Spleen (tissue), 13 donors: Measurements from ENCODE around the gene NMNAT2. TPM values are rescaled to one million over a fixed set of nuclear protein-coding genes. Genes with fewer than 3 reads are reported as not detected.

Experiments
- DNase-seq: peaks from one replicate; pipeline ENCODE4 v3.0.0-alpha.2; 2020
- H3K27ac ChIP-seq, 8 donors: fragments of 200-600 bp; sonication (generic) in 7 of 8; 1 replicate in 4 of 8; 2 replicates in 4 of 8; pipeline versions ENCODE4 v1.5.0 to v1.8.0; 2016 to 2021; ENCODE audit warnings: inconsistent platforms in 4 of 8, mild to moderate bottlenecking in 4 of 8, moderate library complexity in 1 of 8
- H3K27me3 ChIP-seq, 7 donors: fragments of 200-600 bp; sonication (generic) in 6 of 7; replicated peaks in 1 of 7; 1 replicate in 4 of 7; 2 replicates in 3 of 7; pipeline versions ENCODE4 v1.5.0 to v1.8.0; 2016 to 2021; ENCODE audit warnings: inconsistent platforms in 3 of 7, mild to moderate bottlenecking in 1 of 7
- H3K36me3 ChIP-seq, 6 donors: fragments of 200-600 bp; sonication (generic) in 5 of 6; 1 replicate in 4 of 6; 2 replicates in 2 of 6; pipeline versions ENCODE4 v1.5.0 to v1.8.0; 2016 to 2021; ENCODE audit warnings: inconsistent platforms in 2 of 6
- H3K4me1 ChIP-seq, 6 donors: fragments of 200-600 bp; sonication (generic) in 5 of 6; 1 replicate in 3 of 6; 2 replicates in 3 of 6; pipeline versions ENCODE4 v1.5.0 to v1.8.0; 2016 to 2021; ENCODE audit warnings: inconsistent platforms in 3 of 6
- H3K4me3 ChIP-seq, 8 donors: fragments of 200-600 bp; sonication (generic) in 7 of 8; 1 replicate in 4 of 8; 2 replicates in 4 of 8; pipeline versions ENCODE4 v1.5.0 to v1.8.0; 2016 to 2021; ENCODE audit warnings: inconsistent platforms in 4 of 8, mild to moderate bottlenecking in 4 of 8, moderate library complexity in 2 of 8
- H3K9me3 ChIP-seq, 8 donors: fragments of 200-600 bp; sonication (generic) in 7 of 8; 1 replicate in 4 of 8; 2 replicates in 4 of 8; pipeline versions ENCODE4 v1.5.0 to v1.8.0; 2016 to 2021; ENCODE audit warnings: inconsistent platforms in 4 of 8
- POLR2A ChIP-seq, 3 donors: fragments of 450-650 bp; IDR thresholded peaks; one replicate each; pipeline ENCODE4 v1.5.1; 2017; ENCODE audit warnings: antibody characterized with exemption in 3 of 3, mild to moderate bottlenecking in 1 of 3
- POLR2AphosphoS5 ChIP-seq, 3 donors: sonication (generic); formaldehyde crosslinking; IDR thresholded peaks; one replicate each; pipeline ENCODE4 v1.5.1; 2017; ENCODE audit warnings: antibody characterized with exemption in 3 of 3
- WGBS, 5 donors: extraction: QIAGEN DNeasy Blood & Tissue Kit in 3 of 5; methylation state at CpG; one replicate each; pipeline versions ENCODE4 v1.1.5 to v1.1.7; 2013 to 2018; 5-methylcytosine and 5-hydroxymethylcytosine counted together
- intact Hi-C: fragments of 100-400 bp; cut with DNase I; formaldehyde crosslinking; loops from one replicate; pipeline ENCODE4 v1.15.0; 2023; ENCODE audit warnings: low total_unique reads
- long read RNA-seq, 2 donors: transcript quantifications; one replicate each; lab custom pipeline, GENCODE V29; 2026
- polyA plus RNA-seq, 3 donors: library from polyadenylated mRNA; stranded (reverse); fragments of 200-250 nt; gene quantifications; one replicate each; pipeline ENCODE4 v1.2.1, GENCODE V29; 2013
- total RNA-seq, 7 donors: library from RNA; depleted of rRNA in 3 of 7; stranded (reverse); fragments of >200 nt in 3 of 7; fragmentation: NEBNext Ultra II Directional in 4 of 7; extraction: Animal tissue kit (Norgen Biotek cat#: 25700) in 4 of 7; gene quantifications; one replicate each; pipeline versions ENCODE4 v1.1.0 to v1.2.1, GENCODE V29; 2016 to 2021
- TF ChIP-seq, protein P1 (sequence below), 11 experiments: fragments of 200-600 bp in 7 of 11; fragments of 450-650 bp in 4 of 11; sonication (generic) in 4 of 11; IDR thresholded peaks in 8 of 11; conservative IDR thresholded peaks in 3 of 11; 1 replicate in 7 of 11; 2 replicates in 4 of 11; pipeline versions ENCODE4 v1.4.0 to v1.8.0; 2016 to 2021; ENCODE audit warnings: antibody characterized with exemption in 11 of 11, inconsistent platforms in 4 of 11, mild to moderate bottlenecking in 1 of 11
- donor health status: healthy with polysubstance abuse.
- donor health status: DM: no; HTN: no; CAD: no; lungs with moderate emphysema.
- donor health status: DM: no; HTN: no; CAD: no.
- donor health status: Bipolar disorder and iron deficiency.
- donor health status: healthy.
- donor health status: DM: no; HTN: no; CAD: no.
- donor health status: DM: yes; HTN: yes; CAD: no.

NMNAT2 gene
- total RNA-seq: 1 to 10 TPM in 1 of 7 donors, under 1 TPM in 6; 0.13 to 1.7 (median 0.21) TPM
- under 1 TPM; 0.05 to 0.10 (median 0.07) TPM for polyA plus RNA-seq
- long read RNA-seq, donor 1: 0 reads
- long read RNA-seq, donor 2: 0 reads

GRCh38 chr1:183417772-183418491, at the start of gene NMNAT2:
NMNAT2 (minus strand) TSS chr1:183418380; CDS start chr1:183418267, 113 bp downstream.
- Histone ChIP-seq H3K4me3 (peak within 1 kb of the TSS in 6 of 8 donors; percentile 13 to 52 (median 18)), H3K36me3 (no peaks in the 10 kb centered on the region), H3K9me3 (no peaks in the 10 kb centered on the region), H3K27me3 (peaks cover 4 to 94% (median 52%) of the 10 kb centered on the region in 7 donors), H3K27ac (no peak within 1 kb of the TSS), H3K4me1 (peaks cover 9 to 27% (median 20%) of the 10 kb centered on the region in 6 donors)
- no peak for DNase-seq
- intact Hi-C loops: no loop called here
- TF ChIP-seq, protein P1, sequence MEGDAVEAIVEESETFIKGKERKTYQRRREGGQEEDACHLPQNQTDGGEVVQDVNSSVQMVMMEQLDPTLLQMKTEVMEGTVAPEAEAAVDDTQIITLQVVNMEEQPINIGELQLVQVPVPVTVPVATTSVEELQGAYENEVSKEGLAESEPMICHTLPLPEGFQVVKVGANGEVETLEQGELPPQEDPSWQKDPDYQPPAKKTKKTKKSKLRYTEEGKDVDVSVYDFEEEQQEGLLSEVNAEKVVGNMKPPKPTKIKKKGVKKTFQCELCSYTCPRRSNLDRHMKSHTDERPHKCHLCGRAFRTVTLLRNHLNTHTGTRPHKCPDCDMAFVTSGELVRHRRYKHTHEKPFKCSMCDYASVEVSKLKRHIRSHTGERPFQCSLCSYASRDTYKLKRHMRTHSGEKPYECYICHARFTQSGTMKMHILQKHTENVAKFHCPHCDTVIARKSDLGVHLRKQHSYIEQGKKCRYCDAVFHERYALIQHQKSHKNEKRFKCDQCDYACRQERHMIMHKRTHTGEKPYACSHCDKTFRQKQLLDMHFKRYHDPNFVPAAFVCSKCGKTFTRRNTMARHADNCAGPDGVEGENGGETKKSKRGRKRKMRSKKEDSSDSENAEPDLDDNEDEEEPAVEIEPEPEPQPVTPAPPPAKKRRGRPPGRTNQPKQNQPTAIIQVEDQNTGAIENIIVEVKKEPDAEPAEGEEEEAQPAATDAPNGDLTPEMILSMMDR (IDR thresholded peaks at IDR 0.05 in 8 of 11, conservative IDR thresholded peaks at IDR 0.05 in 3 of 11): no peak
- TF ChIP-seq POLR2A (IDR thresholded peaks at IDR 0.05) (no peak), POLR2AphosphoS5 (IDR thresholded peaks at IDR 0.05) (no peak)
- WGBS, 5 donors: 3 to 10% (median 5%) methylated on average over 37 to 45 of the region's 45 CpGs

DNA sequence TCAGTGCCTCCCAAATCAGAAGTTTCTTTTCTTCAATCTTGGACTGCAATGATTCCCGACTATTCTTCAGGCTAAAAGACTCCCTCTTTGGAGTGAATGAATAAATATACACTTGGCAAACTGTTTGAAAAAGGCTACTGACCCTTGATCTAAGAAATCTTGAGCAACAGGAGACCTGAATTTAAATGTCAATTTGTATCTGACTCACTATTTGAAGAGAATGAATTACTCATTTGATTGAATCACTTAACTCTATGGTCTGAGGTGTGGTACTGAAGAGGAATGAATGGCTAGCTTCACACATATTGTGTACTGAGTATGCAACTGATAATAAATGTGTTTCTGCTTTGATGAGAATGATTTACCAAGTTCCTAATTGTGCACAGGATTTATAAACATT, 49.5 kb upstream of the NMNAT2 start:
- no peak for DNase-seq
- H3K4me3 ChIP-seq: no peak overlapping the region
- TF ChIP-seq POLR2A (IDR thresholded peaks at IDR 0.05): no peak
- TF ChIP-seq POLR2AphosphoS5 (IDR thresholded peaks at IDR 0.05): no peak
- TF ChIP-seq, protein P1 (IDR thresholded peaks at IDR 0.05 in 8 of 11, conservative IDR thresholded peaks at IDR 0.05 in 3 of 11): no peak
- peaks cover 0 to 5% (median 0%) of the 10 kb centered on the region in 7 donors for H3K27me3 ChIP-seq
- H3K36me3 ChIP-seq: no peaks in the 10 kb centered on the region
- WGBS, 5 donors: 76 to 87% (median 81%) methylated on average over 1 of the region's 1 CpG
- intact Hi-C loops: no loop called here
- peaks cover 0 to 19% (median 5%) of the 10 kb centered on the region in 6 donors for H3K4me1 ChIP-seq
- H3K9me3 ChIP-seq: no peaks in the 10 kb centered on the region
- no peak overlapping the region for H3K27ac ChIP-seq

- Histone ChIP-seq H3K36me3 (no peaks in the 10 kb centered on the region), H3K4me3 (no peak overlapping the region), H3K4me1 (peaks cover 0 to 28% (median 8%) of the 10 kb centered on the region in 6 donors), H3K27ac (peak overlapping the region in 1 of 8 donors; percentile 26), H3K9me3 (no peaks in the 10 kb centered on the region), H3K27me3 (peaks cover 0 to 6% (median 0%) of the 10 kb centered on the region in 7 donors)
- WGBS, 5 donors: 41 to 58% (median 44%) methylated on average over 2 of the region's 2 CpGs
- no peak for TF ChIP-seq POLR2A (IDR thresholded peaks at IDR 0.05)
- TF ChIP-seq POLR2AphosphoS5 (IDR thresholded peaks at IDR 0.05): no peak
- TF ChIP-seq, protein P1 (IDR thresholded peaks at IDR 0.05 in 8 of 11, conservative IDR thresholded peaks at IDR 0.05 in 3 of 11): no peak
- DNase-seq: no peak
- intact Hi-C loops: no loop called here
Observed at GRCh38 chr1:183466781-183467180, 48.6 kb upstream of the NMNAT2 start.

DNA sequence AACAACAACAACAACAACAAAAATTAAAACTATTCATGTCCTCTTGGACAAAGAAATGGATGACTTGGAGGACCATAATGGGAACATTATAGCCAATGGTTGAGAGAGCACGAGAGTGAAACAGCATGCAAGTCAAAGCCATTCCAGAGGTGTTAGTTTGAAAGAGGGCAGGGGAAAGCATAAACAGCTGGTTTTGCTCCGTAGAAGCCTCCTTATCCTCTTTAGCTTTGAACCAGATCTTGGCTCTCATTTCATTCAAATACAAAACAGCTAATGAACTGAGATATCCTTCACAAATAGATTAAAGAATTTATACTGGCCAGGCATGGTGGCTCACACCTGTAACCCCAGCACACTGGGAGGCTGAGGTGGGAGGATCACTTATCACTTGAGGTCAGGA, 45.4 kb upstream of the NMNAT2 start:
- no peak overlapping the region for H3K27ac ChIP-seq
- H3K4me1 ChIP-seq: peaks cover 0 to 22% (median 11%) of the 10 kb centered on the region in 6 donors
- WGBS, 5 donors: 73 to 83% (median 81%) methylated on average over 2 of the region's 2 CpGs
- intact Hi-C loops: no loop called here
- TF ChIP-seq, protein P1 (IDR thresholded peaks at IDR 0.05 in 8 of 11, conservative IDR thresholded peaks at IDR 0.05 in 3 of 11): no peak
- TF ChIP-seq POLR2A (IDR thresholded peaks at IDR 0.05) (no peak), POLR2AphosphoS5 (IDR thresholded peaks at IDR 0.05) (no peak)
- no peaks in the 10 kb centered on the region for H3K36me3 ChIP-seq
- H3K27me3 ChIP-seq: peaks cover 0 to 6% (median 0%) of the 10 kb centered on the region in 7 donors
- no peak for DNase-seq
- no peak overlapping the region for H3K4me3 ChIP-seq
- H3K9me3 ChIP-seq: no peaks in the 10 kb centered on the region
